CD4-positive, alpha-beta T cell treated with Interleukin-17A for 4 hours (primary cell): ENCODE measurements around the gene SNUPN.

Experiments used
- DNase-seq: peaks from one replicate; pipeline ENCODE4 v3.0.0-alpha.2; 2020; ENCODE audit warnings: mixed read lengths

The SNUPN gene

DNA sequence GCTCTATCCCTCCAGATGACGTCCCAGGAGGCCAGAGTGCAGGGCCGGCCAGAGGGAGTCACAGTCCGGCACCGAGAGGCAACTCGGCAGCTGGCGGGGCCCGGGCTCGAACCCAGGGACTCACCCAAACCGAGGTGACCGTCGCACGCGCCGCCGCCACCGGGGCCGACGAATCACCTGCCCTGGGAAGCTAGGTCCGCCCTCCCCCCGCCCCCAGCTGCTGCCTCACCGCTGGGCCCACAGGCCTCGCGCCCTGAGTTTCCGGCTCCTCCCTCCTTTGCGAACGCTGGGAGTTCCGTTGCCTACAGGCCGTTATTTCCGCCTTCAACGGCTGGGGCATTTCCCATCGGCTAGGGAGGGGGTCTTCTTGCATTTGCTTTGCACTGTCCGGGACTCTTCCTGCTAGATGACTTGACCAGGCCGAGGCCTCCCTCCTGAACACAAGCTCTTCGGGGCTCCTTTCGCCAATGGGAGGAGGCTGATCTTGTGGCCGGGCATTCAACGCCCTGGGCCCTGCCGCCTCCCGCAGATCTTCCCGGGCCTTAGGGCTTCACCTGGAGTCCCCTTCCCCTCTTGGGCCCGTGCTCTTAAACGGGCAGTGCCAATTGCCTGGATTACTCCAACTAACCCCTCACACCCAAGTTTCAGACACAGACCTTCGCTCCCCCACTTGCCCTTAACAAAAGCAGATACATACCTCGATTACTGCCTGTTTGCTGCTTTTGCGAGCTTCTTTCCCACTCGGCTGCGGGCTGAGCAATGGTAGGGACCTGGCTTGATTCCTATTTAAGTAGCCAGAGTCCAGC lies at the start of gene SNUPN:
TSS of gene SNUPN (minus strand) at position 184 of the 806 bp plus-strand sequence. CDS start 4,674 bp downstream, outside the sequence.
- peak; percentile 97 for DNase-seq

DNA sequence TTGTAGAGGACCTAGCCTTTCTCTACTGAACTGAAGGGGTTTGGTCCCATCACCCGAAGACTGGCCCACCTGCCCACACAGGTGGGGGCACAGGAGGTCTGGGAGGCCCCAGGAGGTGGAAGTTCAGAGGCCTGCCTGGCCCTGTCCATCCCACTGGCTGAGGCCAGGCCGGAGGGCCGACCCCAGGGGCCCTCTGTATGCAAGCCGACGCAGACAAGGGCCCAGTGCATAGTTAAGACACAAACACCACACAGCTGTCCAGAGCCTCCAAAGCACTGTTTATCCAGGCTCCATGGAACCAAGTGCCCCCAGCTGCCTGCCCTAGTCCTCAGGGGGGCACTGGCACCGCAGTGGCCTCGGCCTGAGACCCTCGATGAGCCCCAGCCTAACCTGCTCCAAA lies 48.8 kb upstream of the SNUPN start:
- DNase-seq, result no peak

DNA sequence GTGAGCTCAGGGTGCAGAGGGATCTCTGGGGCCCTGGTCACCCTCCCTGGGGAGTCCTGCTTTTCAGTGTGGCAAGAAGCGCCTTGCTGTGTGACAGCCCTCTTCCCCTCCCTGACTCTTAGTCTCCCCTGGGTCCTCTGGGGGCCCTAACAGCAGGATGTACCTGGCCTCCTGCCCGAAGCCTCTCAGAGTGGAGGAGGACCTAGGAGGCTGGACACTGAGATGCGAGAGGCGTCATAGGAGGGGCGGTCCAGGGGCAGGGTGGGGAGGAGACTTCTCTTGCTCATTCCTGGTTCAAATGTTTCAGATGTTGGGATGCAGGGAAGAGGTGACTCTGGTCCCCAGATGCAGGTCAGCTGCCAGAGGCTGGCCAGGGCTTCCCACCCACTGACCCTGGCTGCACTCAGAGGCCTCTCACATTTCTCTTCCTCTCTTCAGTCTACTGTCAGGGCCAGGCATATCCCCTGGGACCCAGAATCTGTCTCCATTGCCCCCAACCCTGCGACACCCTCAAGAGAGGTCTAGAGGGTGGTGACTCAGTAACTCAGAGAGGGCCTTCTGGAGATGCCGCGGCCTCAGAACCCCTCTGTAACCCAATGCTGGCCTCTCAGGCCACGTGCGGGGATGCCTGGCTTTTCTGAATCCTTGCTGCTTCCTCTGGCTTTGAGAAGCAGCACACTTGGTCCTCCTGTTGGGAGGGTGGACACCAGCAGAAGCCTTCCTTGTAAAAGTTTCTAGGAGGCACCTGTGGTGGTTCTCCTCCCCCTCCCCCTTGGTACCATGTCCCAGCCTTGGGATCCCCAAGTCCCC lies 48.1 kb upstream of the SNUPN start:
- DNase-seq, result no peak

DNA sequence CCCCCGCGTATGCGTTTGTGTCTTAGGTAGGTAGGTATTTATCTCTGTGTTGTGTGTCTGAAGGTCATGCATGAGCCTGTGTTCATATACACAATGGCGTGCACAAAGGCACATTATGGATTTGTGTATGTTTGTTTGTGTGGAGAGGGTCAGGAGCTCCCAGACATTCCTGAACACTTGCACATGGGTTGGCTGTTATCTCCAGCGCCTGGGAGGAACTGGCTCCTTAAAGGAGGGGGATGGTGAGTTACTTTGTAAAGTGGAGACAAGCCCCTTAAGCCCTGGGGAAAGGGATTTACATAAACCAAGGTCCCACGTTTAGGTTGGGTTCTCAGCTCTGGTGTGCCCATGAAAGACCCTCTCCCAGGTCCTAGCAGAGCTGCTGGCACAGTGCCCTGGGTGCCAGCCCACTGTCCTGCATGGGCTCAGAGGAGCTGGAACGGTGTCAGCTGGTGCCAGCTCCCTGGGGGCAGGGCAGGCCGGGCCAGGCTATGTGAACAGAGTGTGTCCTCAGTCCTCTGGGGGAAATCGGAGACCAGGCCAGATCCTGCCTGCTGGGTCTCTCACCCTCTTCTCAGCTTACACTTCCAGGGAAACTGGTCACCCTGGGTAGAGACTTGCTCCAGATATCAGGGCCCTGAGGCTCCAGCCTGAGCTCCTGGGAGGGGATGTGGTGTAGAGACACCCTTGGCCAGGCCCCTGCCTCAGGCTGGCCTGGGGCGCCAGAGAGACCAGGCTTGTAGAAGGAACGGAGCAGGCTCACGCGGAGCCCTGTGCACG lies 47.3 kb upstream of the SNUPN start:
- no peak for DNase-seq

DNA sequence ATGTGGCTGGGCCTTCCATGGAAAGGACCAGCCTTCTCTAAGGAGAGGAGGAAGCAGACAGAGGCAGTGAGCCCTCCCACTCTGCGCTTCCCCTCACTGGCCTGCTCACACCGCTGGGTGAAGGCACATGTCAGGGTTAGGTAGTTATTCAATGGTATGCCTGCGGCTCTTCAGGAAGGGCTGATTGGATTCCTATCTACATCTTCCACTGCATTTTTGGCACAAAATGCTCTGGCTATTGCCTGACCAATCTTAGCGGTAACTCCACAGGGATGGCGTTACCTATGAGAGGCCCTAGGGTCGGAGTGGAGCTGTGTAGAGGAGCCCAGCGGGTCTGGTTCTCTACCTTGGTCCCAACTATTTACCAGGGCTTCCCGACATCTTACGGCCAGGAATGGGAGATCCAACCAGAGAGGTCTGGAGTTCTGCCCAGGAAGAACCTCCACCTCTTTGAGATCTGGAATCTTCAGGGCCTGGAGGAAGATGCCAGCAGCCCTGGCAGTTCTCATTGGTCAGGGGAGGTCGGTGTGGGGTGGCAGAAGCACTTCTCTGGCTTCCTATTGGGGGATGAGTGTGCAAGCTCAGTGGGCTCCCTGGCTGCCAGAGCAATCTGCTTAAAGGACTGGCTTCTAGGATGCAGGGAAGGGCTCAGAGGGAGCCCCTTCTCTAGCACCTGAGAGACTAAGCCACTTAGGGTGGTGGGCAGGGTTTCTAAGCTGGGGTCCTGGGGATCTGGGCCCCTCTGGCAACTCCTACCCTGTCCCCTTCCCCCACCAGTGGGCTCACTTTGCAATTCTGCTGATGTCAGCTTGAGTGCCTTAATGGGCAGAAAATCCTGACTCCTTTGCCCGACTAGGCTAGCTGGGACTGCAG lies 46.4 kb upstream of the SNUPN start:
- DNase-seq, result no peak

DNA sequence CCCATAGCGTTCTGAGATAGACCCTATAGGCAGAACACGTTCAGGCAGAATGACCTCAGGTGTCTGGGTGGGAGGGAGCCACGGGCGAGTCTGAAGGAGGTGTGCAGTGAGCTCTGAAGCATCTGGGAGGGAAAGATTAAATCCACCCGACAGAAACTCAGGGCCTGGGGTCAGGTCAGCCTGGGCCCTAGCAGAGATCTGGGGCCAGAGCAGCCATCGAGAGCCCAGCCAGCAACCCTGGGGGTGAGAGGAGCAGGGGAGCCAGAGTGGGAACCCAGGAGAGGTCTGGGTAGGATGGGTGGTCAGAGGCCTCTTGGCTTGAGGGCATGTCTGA lies 44.3 kb upstream of the SNUPN start:
- no peak for DNase-seq

DNA sequence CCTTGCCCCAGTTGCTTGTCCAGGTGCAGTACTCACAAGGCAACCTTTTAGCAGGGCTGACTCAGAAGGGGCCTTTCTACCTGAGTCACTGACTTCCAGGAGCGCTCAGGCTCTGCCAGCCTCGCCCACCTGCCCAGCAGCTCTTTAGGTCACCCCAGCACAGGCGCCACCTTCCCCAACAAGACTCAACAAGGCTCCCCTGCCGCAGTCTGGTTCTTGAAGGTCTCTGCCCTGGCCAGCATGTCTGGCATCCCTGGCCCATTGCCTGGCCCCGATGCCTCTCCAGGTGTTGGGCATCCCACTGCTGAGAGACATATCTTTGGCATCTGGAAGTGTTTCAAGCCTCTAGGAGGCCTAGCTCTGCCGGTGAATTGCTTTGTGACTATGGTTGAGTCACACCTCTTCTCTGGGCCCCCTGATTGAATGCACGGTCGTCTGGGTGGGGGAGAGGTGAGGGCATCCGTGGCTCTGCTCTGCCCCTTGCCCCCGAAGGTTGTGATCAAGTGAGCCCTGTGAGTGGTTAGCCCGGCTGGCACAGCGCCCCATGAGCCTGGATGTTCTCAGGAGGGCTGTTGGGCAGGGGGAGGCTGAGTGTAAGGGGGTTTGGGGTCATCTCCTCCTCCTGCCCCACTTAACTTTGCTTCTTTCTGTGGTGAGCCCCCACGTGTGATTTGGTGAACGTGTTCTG lies 43.8 kb upstream of the SNUPN start:
- no peak for DNase-seq

DNA sequence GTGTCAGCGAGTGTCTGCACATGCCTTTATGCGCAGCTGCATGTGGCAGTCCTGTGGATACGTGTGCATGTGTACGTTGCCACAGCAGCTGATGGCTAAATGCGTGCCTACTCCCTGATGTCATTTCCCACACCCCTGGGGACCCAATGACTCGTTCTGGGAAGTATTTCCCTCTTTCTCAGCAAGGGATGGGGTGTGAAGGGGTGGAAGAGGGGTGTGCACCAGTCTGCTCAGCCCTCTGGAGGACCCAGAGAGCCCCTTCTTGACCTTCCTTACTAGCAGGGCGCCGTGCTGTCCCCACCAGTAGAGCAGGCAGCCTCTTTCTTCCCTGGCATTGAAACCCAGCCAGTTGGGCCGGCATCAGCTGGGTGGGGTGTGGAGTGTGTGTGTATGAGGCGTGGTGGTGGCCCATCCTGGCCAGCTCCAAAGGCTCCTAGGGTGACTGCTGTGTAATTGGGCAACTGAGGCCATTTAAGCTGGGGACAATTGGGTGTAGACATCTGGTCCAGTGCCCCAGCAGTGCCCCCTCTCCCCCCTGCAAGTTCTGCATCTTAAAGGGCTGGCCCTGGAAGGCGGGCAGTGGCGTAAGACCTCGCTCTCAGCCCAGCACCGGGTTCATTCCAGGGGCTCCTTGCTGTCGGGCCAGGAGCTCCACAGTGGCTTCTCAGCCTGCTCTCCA lies 41.4 kb upstream of the SNUPN start:
- DNase-seq, result no peak

DNA sequence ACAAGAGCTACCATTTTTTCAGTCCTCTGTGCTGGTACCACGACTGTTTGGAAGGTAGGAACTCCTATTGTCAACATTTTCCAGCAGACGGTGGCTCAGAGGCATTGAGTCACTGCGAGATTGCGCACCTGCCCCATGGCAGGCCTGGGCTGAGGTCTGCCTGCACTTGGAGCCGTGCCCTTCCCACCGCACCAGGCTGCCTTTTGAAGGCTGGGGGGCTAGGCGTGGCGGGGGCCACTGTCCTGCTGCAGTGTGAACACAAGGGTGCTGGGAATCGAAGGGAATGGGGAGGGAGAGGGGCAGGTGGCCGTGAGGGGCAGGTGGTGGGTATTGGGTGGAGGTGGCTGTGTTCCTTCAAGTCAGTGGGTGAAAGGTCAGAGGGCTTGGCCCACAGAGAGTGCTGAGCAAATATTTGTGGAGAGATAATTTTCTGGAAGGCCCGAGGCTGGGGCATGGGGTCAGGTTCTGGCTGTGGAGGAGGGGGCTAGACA lies 38.5 kb upstream of the SNUPN start:
- no peak for DNase-seq

DNA sequence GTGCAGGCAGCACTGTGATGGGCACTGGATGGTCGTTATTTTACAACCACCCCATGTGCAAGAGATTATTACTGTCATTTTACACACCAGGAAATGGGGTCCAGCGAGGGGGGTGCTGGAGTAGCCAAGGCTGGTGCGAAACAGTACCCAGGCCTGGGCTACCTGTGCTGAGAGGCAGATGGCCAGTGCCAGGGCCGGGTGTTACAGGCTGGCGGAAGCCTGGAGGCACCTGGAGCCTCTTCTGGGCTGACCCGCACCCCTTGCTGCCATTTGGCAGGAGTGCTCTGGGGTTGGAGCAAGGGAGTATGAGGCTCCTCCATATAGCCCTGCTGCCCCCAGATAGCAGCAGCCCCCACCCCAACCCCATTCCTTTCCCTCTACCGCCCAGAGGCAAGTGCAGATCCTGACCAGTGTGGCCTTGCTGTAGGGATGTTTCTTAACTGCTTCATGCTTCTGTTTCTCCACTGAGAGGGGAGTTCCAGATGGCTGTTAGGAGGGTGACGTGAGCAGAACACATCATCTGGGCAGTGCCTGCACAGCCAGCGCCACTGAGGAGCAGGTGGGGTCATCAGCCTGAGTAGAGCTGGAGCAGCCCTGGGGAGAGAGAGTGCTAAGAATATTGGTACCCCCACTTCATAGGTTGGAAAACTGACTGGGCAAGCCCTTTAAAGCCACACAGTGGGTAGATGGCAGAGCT lies 37.4 kb upstream of the SNUPN start:
- DNase-seq, result no peak

DNA sequence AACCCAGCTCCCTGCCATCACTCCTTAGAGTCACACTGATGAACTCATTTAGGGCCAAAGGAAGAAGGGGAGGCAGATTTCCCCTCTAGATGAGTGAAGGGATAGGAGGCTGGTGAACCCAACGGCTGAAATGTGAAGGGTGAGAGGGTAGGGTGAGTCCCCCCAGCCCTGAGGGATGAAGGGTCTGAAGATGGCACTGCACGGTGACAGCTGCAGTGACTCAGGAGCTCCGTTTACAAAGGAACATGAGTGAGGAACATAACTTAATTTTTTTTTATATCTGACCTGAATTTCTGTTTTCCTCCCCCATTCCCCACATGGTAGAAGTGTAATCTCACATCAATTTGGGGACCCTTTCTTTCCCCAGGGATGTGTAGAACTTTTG lies 36.2 kb upstream of the SNUPN start:
- no peak for DNase-seq

DNA sequence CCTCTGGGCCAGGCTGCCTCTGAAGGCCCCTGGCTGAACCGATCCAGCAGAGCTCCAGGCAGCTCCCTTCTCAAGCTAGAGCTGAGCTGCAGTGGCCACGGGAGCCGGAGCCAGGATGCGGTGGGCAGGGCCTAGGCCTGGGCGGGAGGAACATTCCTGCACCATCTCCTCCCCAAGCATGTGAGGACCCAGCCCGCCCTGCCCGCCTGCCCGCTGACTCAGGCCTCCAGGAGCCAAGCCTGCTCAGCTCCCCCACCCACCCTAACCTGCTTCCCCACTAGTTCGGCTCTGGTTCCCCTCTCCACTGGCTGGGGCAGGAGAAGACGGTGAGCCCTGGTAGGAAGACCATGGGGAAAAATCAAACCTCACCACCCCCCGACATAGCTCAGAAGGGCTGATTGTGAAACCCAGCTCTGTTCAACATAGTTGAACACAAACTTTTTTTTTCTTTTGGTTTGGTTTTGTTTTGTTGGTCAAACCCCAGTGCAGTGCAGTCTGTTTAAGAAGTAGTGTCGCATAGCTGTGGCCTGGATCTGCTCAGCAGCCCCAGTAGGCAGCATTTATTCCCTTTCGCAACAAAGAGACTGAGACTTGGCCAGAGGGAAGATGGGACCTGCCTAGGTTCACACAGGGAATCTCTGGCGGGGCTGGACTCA lies 35.7 kb upstream of the SNUPN start:
- DNase-seq, result no peak

DNA sequence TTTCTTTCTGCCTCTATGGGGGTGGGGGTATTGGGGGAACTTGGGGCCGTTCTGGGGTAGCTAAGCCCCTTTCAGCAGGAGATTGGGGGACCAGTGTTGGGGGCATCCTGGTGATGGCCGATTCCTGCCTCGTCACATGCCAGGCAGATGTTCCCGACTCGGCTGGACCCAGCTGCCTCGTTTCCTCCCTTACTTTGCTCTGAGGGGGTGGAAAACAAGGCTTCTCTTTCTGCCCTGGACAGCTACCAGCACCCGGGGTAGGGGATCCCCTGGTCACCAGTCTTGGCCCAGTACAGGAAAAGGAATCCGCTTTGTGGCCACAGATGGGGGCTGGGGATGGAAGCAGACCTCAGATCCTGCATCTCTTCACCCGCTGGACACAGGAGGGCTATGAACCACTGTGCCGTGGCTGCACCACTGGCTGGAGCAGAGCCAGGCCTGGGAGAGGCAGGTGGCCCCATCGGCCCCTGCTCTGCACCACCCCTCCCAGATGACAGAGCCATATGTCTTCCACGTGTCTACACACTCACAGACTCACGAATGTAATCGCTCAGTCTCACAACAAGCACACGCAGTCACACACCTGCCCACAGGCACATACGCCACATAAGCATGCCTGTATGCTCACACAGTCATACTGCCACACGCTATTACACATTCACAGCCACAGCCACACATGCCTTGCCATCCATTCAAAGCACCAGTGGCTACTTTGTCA lies 34.6 kb upstream of the SNUPN start:
- no peak for DNase-seq

DNA sequence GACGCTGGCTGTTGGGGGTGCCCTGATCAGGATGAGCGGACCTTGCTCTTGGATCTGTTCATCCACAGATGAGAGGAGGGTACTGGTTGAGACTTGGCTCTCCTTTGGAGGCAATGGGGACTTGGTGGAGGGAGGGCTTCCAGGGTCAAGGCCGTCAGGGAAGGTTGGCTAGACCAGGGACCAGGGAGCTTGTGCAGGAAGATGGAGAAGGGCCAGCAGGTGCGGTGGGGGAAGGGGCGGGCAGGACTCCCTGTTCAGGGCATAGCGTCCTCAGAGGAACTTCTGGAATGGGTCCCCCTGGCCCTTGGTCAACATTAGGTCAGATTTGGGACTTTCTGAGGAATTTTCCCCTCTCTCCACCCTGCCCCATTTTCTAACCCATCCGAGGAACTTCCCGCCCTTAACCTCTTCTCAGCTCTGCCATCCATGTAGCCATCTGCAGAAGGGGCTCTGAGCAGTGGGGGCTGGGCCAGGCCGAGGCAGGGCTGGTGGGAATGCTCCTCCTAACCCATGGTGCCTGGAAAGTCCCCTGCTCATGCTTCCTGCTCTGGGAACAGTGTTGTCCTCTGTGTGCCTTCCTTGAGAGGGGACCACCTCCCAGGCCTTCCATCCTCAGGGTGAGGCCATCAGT lies 33.7 kb upstream of the SNUPN start:
- no peak for DNase-seq

DNA sequence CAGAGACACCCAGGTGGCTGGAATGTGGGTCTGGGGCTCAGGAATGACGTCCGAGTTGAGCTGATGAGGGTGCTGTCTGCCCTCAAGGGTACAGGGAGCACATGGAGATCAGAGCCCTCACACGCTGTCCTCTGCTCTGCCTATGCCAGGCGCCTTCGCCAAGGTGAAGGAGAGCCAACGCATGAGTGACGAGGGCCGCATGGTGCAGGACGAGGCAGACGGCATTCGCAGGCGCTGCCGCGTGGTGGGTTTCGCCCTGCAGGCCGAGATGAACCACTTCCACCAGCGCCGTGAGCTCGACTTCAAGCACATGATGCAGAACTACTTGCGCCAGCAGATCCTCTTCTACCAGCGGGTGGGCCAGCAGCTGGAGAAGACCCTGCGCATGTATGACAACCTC lies 31.3 kb upstream of the SNUPN start:
- no peak for DNase-seq

DNA sequence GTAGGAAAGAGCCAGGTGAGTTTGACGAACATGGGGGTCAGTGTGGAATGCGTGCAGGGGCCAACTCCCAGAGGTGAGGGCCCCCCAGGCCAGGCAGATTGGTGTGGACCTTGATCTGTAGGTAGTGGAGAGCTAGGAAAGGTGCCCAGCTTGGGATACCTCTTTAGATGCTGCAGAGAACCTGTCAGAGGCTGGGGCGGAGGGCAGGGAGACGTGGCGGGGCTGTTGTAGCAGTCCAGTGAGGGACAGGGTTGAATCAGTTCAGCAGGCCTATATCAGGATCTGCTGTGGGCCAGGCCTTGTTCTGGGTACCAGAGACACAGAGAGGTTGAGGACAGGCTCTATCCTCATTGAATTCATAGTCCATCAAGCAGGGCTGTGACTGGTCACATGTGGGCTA lies 30.8 kb upstream of the SNUPN start:
- no peak for DNase-seq

DNA sequence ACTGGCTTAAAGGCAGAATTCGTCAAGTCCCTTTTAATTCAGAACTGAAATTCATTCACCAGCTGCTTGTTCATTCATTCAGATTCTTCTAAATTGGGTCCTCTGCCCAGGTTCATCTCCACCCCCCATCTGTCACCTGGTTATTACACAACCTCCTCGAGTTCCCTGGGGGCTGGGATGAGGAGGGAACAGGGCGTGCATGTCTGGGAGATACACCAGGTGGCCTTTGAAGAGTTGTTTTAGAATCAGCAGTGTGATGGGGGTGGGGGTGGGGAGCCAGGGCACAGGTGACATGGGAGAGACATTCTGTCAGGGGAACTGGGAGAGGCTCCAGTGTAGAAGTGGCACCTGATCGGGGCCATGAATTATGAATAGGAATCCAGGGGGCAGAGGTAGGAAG lies 30.4 kb upstream of the SNUPN start:
- no peak for DNase-seq

DNA sequence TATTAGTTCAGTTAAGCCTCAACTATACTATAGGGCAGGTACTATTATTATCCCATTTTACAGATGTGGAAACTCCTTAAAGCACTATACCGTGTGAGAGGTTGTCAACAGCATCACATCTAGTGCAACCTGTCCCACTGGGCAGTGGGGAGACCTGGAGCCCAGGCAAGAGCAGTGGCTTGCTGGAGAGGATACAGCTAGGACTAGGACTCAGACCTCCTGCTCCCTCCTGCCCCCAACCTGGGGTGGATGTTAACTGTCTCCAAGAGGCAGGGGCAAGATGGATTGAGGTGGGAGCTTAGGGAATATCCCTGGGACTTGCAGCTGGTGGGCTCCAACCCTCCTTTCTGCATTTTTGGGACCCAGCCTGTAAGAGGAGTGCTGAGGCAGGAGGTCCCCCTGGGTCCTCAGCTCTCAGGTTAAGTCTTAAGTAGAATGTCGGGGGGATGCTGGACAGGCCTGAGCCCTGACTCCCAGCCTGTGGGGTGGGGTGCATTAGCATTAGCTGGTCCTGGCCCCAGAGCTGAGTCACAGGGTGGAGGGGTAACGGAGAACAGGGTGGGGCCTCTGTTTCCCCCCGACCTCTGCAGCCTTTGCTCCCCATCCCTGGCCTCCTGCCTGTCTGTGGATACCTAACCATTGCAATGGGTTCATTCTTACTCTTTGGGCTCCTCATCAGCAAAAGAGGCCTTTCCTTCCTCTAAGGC lies 28.8 kb upstream of the SNUPN start:
- DNase-seq, result no peak
